Inflammatory macrophage treated with lipopolysaccharide for 4 hours (primary cell): ENCODE data around the gene PEX3.
"Not testable (repeated sequence)": the region's sequence is repeated elsewhere in the genome, so short reads cannot be mapped to it uniquely, and the experiment has no call there.

ENCODE experiments used
- DNase-seq: peaks from one replicate; pipeline ENCODE4 v3.0.0-alpha.2; 2020

PEX3 gene

GRCh38 chr6:143449082-143449713 is 1.4 kb upstream of the PEX3 start:
- no peak for DNase-seq

DNA sequence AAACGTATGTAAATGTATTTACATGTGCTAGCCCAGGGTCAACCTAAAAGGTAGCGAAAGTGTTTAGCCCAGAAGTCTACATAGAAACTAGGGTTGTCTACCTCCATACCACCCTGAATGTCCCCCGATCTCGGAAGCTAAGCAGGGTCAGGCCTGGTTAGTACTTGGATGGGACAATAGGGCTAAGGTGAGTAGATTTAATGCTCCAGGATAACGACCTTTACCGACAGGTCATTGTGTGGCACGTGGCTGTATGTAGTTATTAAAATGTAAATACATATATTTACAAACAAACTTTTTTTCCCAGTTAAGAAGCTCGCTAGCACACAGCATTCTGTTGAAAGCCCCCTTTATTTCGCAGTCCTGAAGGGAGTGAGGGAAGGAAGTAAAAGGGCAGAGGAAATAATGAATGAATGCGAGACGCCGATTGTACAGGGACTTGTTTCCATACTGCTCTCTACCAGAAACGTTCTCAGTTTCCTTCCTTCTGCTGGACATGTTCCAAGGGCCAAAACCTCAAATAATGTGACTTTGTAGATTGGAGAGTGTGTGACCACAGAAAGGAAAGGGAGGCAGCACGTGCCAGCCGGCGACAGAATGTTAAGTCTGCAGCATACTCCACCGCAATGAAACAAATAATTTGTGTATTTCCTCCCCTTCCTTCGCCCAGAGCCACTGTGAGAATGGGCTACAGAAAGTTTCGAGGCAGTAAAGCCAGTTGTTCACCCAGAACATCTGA is 722 bp upstream of the PEX3 start:
- no peak for DNase-seq

- DNase-seq = peak; percentile 12
Observed at GRCh38 chr6:143451531-143451930, 926 bp downstream of the PEX3 start.

DNA sequence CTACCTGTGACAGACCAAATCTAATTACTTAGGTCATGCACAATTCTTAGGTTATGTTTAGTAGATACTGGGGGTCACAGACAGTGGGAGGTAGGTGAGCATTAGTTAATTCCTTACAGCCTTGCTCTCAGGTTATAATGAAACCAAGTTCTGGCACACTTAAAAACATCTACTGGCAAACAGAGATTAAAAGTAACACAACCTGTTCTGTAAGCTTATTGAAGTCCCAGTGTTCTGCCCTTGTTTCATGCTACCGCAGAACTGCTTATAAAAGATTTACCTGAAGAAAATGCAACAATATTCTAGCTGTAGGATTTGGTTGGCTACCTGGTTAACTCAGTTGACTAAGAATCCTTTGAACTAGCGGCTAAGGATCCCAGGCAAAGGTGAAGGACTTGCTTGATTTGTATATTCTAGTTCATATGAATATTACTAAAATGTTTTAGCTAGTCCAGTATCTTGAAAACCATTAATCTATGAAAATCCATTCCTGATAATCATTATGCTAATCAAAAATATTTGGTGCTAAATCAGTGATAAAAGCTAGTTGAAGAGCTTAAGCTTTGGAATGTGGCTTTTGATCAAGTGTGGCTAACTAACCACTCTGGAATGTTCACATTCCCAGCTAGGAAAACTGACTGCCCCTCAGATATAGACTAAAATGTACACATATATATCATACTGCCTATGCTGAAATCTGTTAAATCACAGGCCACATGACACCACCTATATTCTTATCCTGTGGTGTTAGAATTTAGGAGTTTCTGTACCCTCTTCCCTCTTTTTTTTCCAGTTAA is 7.2 kb downstream of the PEX3 start:
- no peak for DNase-seq

- DNase-seq = no peak
Observed at GRCh38 chr6:143465546-143465945, 14.9 kb downstream of the PEX3 start.

- no peak for DNase-seq
Observed at GRCh38 chr6:143468026-143468425, 17.4 kb downstream of the PEX3 start.

DNA sequence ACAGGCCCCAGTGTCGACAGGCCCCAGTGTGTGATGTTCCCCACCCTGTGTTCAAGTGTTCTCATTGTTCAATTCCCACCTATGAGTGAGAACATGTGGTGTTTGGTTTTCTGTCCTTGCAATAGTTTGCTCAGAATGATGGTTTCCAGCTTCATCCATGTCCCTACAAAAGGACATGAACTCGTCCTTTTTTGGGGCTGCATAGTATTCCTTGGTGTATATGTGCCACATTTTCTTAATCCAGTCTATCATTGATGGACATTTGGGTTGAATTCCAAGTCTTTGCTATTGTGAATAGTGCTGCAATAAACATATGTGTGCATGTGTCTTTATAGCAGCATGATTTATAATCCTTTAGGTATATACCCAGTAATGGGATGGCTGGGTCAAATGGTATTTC is 18.2 kb downstream of the PEX3 start:
- DNase-seq = not testable (repeated sequence)

DNA sequence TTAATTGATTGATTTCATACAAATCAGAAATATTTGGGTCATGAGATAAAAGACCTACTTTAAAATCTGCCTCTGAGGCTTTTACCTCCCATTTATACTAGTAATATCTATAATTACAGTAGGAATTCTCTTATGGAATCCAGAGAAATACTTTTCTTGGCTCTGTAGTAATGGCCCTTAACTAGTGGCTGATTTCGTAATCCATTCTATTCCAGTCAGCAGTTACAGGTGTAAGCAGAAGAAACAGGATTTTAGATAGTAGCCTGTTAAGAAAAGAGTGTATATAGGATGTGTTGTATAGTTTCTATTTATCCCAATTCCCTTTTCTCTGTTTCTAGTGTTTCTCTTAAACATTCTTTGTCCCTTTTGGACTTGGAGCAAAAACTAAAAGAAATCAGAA is 21.2 kb downstream of the PEX3 start:
- DNase-seq = no peak

DNA sequence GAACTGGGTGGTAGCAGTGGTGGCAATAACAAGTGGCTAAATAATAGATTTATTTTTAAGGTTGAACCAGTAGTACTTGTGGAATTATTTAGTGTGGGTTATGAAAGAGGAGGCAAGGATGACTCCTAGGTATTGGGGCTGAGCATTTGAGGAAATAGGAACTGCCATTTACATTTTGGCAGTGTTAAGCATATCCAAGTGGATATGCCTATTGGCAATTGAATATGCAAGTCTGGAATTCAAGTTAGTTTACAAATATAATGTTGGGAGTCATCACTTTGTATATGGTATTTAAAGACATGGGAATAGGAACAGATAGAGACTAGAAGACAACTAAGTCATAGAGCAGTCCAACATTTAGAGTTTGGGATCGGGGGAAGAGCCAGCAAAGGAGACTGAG is 25.9 kb downstream of the PEX3 start:
- no peak for DNase-seq

DNA sequence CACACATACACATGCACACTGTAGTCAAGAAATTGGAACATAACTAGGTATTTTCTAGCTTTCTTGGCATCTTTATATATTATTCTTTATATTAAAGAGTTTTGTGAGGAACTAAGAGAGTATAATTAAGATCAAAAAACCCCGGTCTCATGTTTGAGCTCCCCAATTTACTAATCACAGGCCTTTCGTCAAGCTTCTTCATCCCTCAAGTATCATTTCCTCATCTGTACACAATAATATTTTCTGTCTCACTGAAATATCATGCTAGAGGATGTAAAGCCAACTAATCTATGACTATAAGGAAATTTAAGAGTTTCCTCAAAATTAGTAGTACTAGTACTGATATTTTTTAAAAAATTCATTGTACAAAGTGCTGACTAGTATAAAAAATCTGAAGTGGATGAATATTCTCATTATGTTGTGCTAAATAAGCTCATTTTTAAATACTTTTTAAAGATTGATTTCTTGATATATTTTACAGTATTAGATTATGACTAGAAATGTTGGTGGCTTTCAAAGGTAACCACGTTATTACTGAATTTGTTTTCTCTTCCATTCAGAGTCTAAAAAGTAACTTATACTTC is 28.0 kb downstream of the PEX3 start:
- peak; percentile 5 for DNase-seq

GRCh38 chr6:143482593-143482992 is 32.0 kb downstream of the PEX3 start:
- DNase-seq = no peak

- no peak for DNase-seq
Observed at GRCh38 chr6:143485967-143486366, 35.4 kb downstream of the PEX3 start.

- no peak for DNase-seq
Observed at GRCh38 chr6:143486752-143487151, 36.1 kb downstream of the PEX3 start.

DNA sequence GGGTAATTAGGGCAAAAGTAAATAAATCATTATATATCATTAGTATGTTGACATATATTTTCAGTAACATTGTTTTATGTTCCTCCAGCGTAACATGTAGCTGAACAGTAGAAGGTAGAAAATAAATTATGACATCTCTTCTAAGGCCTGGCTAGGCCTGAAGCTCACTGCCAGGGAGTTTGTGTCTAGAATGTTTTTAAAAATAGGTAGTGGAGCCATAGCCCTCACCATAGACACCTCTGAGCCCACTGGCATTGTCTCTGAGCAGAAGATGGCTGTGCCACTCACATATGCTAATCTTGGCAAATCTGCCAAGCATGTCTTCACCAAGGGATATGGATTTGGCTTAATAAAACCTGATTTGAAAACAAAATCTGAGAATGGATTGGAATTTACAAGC is 39.6 kb downstream of the PEX3 start:
- no peak for DNase-seq

DNA sequence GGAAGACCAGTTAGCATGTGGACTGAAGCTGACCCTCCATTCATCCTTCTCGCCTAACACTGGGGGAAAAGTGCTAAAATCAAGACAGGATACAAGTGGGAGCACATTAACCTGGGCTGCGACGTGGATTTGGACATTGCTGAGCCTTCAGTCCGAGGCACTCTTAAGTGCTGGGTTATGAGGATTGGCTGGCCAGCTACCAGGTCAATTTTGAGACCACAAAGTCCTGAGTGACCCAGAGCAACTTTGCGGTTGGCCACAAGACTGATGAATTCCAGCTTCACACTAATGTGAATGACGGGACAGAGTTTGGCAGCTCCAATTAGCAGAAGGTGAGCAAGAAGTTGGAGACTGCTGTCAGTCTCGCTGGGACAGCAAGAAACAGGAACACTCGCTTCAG is 40.2 kb downstream of the PEX3 start:
- DNase-seq = no peak

DNA sequence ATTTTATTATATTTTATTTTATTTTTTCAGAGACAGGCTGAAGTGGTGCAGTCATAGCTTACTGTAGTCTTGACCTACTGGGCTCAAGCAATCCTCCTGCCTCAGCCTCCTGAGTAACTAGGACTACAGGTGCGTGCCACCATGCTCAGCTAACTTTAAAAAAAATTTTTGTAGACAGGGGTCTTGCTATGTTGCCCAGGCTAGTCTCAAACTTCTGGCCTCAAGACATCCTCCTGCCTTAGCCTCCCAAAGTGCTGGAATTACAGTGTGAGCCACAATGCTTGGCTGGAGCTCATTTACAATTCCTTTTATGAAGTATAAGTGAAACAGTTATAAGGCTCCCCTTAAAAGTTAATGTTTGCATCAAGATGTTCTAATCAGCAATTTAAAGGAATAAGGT is 46.4 kb downstream of the PEX3 start:
- DNase-seq = no peak

DNA sequence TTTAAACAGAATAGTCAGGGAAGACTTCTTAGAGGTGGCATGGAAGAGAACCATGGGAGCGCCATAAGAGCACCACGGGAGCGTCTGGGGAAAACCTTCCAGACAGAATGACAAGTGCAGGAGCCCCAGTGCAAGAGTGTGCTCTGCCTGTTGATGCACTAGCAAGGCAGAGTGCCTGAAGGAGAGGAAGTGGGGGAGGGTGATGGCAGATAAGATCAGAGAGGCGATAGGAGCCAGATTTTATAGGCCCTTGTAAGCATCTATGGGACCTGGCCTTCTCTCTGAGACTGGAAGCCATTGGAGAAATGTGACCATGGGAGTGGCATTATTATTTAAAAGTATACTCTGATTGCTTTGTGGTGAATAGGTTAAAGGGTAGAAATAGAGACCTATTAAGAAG is 47.8 kb downstream of the PEX3 start:
- DNase-seq = no peak

GRCh38 chr6:143501851-143502250 is 51.2 kb downstream of the PEX3 start:
- no peak for DNase-seq

DNA sequence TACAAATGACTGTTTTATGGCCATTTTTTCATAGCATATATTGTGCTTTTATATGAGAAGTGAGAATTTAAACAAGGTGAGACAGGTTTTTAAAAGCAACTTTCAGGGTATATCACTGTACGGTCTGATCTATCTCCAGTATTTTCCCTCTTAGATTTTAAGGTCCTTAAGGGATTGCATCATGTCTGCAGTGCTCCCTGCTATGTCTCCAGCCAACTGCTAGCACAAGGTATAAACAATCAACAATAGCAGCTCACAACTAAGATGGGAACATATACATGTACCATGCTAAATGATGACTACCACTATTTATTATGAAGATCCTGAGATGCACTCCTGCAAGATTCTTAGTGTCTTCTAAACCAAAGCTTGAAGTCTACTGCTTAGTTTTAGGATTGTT is 53.8 kb downstream of the PEX3 start:
- no peak for DNase-seq

DNA sequence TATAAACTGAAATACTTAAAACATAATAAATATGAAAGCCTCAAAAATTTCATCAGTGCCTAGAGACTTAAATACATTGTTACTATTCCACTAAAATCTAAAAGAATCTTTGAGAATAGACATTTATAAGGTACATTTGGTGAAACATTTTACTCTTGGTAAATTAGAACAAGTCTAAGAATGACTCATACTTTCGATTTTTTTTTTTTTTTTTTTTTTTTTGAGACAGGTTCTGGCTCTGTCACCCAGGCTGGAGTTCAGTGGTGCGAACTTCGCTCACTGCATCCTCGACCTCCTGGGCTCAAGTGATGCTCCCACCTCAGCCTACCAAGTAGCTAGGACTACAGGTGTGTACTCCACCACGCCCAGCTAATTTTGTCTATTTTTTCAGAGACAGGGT is 54.5 kb downstream of the PEX3 start:
- DNase-seq = no peak

- DNase-seq = no peak
Observed at GRCh38 chr6:143505537-143505936, 54.9 kb downstream of the PEX3 start.

GRCh38 chr6:143506199-143506598 is 55.6 kb downstream of the PEX3 start:
- no peak for DNase-seq

- DNase-seq = no peak
Observed at GRCh38 chr6:143506620-143507019, 56.0 kb downstream of the PEX3 start.
